GM20431 (cell line): Measurements from ENCODE around the gene ABCC8.

Experiments used
- in situ Hi-C: fragments of 300-500 bp; cut with MseI, MboI; formaldehyde crosslinking; loops from one replicate; pipeline ENCODE4 v1.15.0; 2020; ENCODE audit warnings: low sequenced_read_pairs; ENCODE audit not compliant: unreplicated experiment

Gene ABCC8

DNA sequence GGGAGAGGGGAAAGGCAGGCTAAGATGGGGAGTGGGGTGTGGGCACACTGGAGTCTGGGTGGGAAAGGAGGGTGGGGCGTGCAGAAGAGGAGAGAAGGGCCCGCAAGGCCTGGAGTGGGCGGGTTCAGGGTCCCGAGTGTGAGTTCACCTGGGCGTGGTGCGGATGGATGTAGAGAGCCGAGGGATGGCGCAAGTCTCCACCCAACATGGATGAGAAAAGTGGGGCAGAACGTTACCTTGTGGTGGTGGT lies 364 bp upstream of the ABCC8 start:
- in situ Hi-C loops: no loop called here

DNA sequence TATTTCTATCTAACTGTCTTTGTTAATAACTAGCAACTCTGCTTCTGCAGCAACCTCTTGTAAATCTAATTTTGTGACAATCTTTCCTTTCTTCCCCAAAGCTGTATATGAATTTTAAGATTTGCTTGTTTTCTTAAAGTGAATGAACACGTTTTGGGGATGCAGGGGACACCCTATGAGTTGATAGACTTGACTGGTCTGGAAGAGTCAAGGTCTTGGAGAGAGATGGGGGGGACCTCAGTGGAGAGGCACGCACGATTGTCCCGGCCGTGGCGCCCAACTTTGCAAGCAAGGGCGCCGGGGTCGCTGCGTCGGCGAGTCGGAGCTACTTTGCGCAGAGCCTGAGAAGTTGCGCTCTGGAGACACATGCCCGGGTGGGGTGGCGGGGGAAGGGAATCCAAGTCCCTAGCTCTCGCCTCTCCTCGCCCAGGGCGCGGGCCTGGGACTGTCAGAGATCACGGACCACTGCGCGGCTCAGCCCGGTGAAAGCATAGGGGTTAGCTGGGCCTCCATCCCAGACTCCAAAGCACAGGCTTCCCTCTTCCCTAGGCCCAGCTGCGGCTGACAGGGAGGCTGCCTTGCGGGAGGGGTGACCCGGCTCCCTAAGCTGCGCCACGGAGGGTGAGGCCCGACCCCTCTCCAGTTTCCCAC lies 854 bp downstream of the ABCC8 start:
- in situ Hi-C loops: no loop called here

DNA sequence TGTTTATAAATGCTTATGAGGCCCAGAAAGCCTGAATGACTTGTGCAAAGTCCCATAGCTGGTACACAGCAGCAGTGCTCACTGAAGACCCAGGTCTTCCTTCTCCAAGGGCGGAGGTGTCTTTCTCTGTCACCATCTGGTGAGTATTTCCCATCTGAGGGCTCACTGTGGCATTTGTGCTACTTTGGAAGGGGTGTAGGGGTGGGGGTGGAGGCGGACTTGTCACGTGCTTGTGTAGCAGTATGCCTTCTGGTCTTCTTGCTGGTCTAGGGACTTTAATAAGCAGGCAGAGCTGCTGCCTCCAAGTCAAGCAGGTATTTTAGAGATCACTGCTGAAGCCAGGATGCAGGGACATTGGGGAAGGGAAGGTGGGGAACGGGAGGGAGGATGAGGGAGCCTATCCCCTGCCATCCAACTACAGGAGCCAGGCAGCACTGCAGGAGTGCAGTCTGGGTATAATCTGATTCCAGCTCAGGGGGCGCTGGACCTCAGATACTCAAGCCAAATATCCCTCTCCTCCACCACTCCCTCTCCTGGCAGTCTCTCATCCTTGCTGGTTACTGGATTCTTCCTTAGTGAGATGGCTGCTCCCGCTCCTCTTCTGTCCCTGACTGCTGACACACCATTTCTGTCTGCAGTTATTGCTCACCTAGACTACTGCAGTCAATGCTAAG lies 3.4 kb downstream of the ABCC8 start:
- in situ Hi-C loops: no loop called here

DNA sequence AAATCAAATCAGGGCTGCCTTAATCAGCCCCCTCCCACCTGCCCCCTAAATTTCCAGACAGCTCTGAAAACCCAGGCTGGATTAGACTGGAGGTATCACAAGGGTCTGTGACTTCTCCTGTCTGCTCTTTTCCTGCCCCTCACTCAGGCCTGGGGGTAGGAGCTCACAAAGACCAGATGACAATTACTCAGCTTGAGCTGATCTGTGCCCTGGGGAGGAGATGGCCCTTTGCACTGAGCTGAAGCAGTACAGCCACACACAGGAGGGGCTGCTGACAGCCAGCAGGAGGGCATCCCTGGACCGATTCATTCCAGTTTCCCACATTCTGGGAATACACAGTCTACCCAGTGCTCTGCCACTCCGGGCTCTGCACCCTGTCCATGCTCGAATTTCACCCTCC lies 4.2 kb downstream of the ABCC8 start:
- in situ Hi-C loops: no loop called here

DNA sequence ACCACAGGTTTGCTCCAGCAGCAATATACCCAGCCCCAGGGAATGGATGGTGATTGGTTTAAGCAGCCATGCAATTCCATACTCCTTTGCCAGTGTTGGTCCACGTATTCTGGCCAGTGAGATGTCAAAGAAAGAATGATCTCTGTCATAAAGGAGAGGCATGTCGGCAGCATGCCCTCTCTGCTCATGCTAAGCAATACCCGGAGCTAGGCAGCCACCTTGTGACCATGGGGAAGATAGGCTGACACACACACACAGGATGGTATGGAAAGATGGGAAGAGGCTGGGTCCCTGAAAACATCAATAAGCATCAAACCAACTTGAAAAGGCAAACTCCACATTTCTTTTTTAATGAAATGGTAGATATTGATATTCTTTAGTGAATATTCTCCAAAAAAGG lies 5.1 kb downstream of the ABCC8 start:
- in situ Hi-C loops: no loop called here

DNA sequence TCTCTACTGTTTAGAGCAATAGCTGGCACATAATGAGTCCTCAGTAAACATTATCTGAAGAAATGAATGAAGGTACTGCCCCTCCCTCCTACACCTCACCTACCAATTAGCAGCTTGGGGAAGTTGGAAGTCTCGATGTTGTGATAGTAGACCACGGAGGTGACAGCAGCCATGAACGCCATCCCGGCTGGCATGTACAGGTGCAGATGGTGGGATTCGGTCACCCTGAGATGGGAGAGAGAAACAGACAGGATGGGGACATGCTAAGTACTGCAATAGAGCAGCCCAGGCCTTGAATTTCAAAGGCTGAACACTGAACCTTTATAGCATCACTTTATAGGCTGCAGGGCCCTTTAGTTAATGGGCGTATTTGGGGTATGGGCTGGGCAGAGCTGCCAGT lies 6.6 kb downstream of the ABCC8 start:
- in situ Hi-C loops: no loop called here

DNA sequence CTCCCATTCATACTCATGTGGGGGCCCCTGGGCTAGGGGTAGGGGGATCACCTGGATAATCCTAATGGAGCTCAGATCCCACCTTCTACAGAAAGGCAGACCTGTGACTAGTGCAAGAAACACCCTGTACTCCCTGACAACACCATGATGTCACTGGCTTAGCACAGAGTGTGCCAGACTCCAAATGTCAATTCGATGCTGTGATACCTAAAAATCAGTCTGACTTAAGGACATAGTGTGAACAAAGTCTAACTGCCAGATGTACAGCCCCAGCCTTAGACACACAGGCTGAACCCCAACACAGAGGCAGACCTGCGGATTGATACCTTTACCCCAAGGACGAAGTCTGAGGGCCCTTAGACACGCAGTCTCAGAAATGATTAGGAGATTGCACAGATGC lies 8.5 kb downstream of the ABCC8 start:
- in situ Hi-C loops: no loop called here

DNA sequence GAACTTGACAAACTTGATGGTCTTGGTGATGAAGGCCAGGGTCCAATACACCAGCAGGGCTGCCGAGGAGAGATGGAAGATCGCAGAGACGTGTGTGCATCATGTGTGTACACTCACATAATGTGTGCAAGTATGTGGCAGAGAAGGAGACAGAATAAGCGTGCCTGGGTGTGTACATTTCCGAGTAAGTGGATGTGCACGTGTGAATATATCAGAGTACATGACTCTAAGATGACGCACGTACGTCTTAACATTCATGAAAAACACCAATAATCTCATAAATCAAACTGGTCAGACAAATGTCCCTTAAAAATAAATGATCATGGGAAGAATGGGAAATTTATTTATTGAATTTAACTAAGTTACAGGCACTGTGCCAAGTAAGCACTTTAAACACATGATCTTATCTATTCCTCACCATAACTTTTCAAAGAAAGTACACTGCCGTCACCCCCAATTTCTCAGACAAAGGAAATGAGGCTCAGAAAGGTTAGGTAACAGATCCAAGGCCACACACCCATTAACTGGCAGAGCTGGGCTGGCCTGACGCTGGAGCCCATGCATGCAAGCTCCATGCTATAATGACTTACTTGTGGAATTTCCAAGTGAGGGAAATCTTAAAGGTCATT lies 13.0 kb downstream of the ABCC8 start:
- in situ Hi-C loops: no loop called here

DNA sequence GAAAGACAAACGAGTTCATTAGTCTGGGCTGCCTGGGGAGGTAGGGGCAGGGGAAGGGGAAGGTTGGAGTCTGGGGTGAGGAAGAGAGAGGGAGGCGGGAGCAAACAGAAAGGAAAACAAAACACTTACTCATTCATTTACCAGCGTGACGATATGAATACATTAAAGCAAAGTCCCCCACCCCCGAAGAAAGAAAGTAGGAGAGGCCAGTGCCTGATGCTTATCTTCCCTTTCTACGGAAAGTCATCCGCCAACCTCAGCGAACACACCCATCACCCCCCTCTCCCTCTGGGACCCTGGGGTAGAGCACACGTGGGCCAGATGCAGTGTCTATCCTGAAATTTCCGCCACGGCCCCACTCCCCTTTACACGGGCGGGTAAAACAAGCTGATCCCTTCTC lies 13.7 kb downstream of the ABCC8 start:
- in situ Hi-C loops: no loop called here

DNA sequence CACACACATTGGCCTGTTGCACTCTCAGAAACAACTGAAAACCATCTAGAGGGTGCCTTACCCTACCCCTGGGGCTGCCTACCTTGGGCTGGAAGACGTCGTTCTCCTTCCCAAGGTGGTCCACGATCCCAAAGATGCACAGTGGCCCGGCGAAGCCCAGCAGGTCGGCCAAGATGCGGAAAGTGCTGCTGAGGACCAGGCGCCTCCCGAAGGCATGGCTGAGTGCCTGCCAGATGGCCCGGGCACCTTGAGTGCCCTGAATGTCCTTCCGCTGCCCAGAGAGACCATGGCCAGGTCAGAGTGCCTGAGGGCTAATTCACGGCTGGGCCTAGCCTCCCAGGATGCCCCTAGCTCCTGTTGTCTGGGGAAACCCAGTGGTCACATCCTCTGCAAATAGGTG lies 16.2 kb downstream of the ABCC8 start:
- in situ Hi-C loops: no loop called here

DNA sequence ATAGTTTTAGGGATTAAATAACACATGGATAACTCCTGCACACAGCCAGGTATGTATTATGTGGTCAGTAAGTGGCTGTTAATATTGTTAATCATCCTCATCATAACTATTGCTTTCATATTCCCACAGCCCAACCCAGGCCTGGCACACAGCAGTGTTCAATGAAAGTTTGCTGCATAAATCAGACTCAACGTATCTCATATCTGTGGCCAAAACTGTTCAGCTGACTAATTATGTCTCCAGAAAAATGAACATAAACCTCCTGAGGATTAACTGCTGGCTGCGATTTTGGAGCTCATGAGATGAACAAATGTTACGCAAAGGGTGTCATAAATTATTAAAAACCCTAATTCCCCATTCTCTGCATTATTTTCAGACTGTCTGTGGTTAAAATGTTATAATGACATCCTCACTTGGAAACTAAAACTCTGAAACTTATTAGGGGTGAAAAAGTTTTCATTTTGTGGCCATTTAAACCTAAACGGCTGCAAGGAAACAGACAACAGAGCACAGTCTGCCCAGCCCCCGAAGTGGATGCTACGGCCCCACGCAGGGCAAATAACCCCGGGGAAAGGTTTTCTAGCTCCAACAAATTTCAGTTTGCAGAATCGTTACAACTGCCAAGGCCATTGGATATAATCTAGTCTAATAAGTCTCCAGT lies 17.3 kb downstream of the ABCC8 start:
- in situ Hi-C loops: no loop called here

DNA sequence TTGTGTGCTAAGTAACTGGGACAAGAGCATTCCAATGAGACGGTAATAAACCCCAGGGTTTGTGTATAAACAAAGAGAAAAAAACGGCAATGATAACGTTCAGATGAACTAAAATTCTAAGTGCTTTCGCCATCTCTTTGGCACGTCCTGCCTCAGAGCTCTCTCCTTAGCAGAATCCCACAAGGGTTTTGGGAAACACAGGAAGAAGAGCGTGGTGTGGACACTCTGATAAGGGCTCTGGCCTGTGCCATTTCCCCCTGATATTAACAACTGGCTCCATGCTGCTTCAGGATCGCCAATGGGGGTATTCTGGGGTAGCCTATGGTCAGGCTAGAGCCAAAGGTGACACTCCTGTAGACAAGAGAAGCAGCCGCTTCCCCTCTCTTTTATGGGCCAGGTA lies 18.4 kb downstream of the ABCC8 start:
- in situ Hi-C loops: no loop called here

DNA sequence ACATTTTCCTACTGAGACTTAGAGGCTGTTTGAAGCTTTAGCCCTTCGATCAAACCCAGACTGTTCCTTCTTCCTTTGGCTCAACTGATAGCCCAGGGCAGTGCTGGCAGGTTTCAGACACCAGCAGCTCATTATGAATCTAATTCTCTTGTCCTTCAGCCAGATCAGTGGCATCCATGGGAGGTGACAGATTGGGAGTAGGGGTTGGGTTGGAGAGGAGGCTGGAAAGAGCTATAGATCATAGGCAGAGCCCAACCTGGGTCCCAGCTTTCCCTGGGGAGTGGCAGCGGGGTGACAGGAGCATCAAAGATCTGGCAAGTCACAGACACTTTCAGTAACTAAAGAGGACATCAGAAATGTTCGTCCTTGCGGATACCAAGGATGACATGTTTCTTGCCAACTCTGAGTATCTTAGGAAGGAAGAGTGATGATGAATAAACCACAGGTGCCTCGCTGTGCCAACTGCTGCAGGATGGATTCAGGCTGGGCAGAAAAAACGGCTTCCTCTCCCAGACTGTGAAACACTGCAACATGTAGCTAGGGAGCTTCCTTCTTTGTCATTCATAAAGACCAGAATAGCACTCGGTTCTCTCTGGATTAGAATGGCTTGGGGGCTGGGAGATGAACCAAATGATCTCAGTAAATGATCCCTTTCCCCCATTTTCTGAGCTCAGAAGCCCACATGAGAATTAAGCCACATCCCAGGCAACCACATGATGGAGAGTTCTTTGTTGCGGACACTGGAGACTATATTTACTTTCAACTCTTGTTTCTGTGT lies 19.1 kb downstream of the ABCC8 start:
- in situ Hi-C loops: no loop called here

DNA sequence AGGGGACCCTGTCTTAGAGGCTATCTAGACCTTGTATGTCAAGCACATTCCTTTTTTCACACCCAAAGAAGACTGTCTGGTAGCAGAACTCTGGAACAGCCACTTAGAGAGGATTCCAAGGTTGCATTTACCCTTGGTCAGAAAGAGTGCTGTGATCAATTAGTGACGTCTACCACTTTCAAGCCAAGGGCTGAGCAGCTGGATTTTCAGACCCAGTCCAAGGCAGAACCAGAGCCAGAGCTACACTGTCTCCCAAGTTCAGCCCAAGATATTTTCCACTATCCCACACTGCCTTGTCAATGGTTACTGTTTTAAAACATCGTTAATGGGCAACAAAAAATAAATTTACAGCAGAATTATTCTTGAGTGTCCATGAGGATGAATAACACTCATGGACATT lies 24.0 kb downstream of the ABCC8 start:
- in situ Hi-C loops: no loop called here

DNA sequence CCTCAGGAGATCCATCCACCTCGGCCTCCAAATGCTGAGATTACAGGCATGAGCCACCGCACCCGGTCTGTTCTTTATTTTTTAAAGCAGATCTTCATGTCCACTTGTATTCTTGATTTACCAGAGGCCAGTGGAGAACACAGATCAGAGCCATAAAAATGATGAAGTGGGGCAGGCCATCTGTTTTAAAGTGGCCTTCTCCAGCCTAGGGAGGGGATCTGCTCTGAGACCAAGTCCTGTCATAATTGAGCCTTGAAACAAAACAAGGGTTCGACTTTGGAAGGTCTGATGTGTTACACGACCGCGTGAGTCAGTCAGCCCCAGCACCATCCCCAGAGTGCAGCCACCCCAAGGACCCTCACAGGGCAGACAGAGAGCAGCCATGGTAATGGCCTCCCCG lies 27.5 kb downstream of the ABCC8 start:
- in situ Hi-C loops: no loop called here

DNA sequence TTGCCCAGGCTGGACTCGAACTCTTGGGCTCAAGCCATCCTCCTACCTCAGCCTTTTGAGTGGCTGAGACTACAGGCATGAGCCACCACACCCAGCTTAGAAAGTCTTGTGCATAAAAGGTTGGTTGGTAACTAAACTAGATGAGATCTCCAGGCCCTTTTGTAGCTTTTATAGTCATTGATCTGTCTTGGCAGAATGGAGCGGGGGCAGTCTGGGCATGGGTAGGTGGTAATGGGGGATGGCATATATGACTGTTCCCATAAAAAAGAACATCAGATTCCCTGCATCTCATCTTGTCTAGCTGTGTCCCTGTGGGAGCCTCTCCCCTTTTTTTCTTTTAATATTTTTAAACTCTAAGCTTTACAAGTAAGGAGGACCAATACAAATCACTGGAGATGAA lies 30.2 kb downstream of the ABCC8 start:
- in situ Hi-C loops: no loop called here

DNA sequence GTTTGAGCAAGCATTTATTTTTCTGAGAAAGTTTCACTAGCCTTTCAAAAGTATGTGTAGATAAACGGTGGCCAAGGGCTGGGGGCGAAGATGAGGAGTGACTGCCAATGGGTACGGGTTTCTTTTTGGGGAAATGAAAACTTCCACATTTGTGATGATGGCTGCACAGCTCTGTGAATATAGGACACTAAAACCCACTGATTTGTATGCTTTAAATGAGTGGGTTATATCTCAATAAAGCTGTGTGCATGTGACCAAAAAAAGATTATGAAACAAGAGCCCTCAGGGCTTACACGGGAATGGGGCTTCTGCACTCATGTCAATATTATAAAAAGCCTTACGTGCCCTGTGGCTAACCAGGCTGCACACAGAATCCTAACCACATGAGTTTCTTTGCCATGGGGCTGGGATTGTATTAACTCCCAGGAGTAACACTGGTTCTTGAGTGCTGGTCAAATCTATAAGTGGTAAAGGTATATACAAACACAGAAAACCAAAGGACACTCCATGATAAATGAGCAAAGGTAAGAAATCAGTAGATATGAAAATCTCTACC lies 31.3 kb downstream of the ABCC8 start:
- in situ Hi-C loops: no loop called here

DNA sequence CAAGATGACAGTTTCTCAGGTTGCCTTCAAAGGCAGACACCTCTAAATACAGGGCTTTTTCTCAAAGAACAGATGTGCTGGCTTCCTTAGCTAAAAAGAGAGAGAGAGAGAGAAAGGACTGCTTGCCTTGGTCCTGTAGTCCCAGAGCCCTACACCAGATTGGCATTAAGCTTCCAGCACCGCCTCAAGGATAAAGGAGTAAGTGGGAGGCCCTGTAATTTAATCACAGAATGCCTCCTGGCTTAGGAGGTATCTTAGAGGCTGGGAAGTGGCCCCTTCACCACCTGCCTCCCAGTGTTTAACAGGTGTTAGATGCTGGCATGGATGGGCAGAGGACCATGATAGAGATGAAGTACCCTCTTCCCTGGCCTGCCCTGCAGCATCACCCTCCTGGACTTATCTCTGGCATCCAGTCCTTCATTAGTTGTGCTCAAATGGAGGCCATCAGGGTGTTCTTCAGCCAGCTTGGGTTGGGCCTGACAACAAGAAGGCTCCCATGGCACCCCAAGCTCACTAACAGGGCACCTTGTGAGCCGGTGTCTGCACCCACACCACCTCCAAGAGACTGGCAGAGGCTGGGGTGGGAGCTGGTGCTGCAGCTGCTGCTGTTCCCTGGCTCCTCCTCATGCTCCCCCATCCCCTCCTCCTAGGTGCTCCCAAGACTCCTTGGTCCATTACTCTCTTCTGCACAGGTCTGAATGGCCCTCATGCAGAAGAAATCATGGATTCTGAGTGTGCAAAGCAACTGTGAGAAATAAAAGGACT lies 32.5 kb downstream of the ABCC8 start:
- in situ Hi-C loops: no loop called here

DNA sequence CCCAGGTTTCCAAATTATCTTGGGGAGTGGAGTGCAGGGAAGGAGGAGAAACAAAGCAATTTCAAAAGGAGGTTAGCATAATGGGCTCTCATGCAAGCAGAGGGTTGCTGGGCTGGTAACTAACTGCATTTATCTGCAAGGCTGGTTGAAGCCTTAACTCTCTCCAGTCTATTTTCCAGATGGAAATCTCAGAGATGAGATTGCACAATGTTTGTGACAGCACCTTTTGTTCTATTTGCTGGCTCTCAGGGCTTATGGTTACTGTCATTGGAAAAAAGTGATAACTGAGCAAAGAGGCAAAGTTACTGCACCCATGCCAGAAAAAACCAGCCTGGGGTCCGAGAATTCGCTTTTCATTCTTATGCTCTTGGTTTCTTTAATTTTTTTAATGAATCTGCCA lies 33.2 kb downstream of the ABCC8 start:
- in situ Hi-C loops: no loop called here

DNA sequence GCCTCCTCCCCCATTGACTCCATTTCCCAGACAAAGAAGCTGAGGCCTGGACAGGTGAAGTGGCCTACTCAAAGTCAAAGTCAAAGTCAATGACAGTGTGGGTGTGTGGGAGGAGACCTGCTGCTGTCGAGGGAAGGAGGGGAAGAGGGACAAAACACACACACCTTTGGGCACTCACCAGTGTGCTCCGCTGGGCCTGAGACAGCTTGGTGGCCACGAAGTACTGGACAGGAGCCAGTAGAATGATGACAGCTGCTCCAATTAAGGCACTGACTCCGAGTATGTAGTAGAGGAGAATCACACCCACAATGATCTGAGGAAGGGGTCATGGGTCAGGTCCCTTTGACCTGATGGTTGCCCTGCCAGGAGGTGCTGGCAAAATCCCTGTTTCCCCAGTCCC lies 33.6 kb downstream of the ABCC8 start:
- in situ Hi-C loops: no loop called here
